HEK293 (cell line): ENCODE measurements around the gene TTLL11.

ENCODE experiments used
- BCL11A ChIP-seq: fragments of 450-650 bp; formaldehyde crosslinking; IDR thresholded peaks from 2 replicates; pipeline ENCODE4 v1.5.1; 2016; ENCODE audit warnings: low read depth, missing biosample characterization, missing genetic modification characterization
- CTCF ChIP-seq: fragments of 450-650 bp; formaldehyde crosslinking; IDR thresholded peaks from 2 replicates; pipeline ENCODE4 v1.5.1; 2016; ENCODE audit warnings: missing biosample characterization, missing genetic modification characterization
- PATZ1 ChIP-seq: fragments of 450-650 bp; formaldehyde crosslinking; IDR thresholded peaks from 2 replicates; pipeline ENCODE4 v1.5.1; 2016; ENCODE audit warnings: missing biosample characterization, missing genetic modification characterization
- TCF7L2 ChIP-seq: IDR thresholded peaks from 2 replicates; pipeline ENCODE4 v1.6.1; 2011; ENCODE audit warnings: low read depth, mild to moderate bottlenecking, inconsistent platforms, low read length, moderate library complexity, borderline replicate concordance
- ZNF114 ChIP-seq: fragments of 450-650 bp; formaldehyde crosslinking; IDR thresholded peaks from 2 replicates; pipeline ENCODE4 v1.5.0; 2017; ENCODE audit warnings: missing biosample characterization, missing genetic modification characterization
- ZNF133 ChIP-seq: fragments of 450-650 bp; formaldehyde crosslinking; IDR thresholded peaks from 2 replicates; pipeline ENCODE4 v1.5.1; 2016; ENCODE audit warnings: missing biosample characterization, missing genetic modification characterization
- ZNF175 ChIP-seq: fragments of 450-650 bp; formaldehyde crosslinking; IDR thresholded peaks from 2 replicates; pipeline ENCODE4 v1.5.1; 2016; ENCODE audit warnings: missing biosample characterization, missing genetic modification characterization
- ZNF214 ChIP-seq: fragments of 450-650 bp; formaldehyde crosslinking; IDR thresholded peaks from 2 replicates; pipeline ENCODE4 v1.5.1; 2017; ENCODE audit warnings: missing biosample characterization, mild to moderate bottlenecking, missing genetic modification characterization, borderline replicate concordance
- ZNF292 ChIP-seq: fragments of 450-650 bp; formaldehyde crosslinking; IDR thresholded peaks from 2 replicates; pipeline ENCODE4 v1.5.1; 2016; ENCODE audit warnings: low read depth, missing biosample characterization, missing genetic modification characterization, borderline replicate concordance
- ZNF514 ChIP-seq: fragments of 450-650 bp; formaldehyde crosslinking; IDR thresholded peaks from 2 replicates; pipeline ENCODE4 v1.5.1; 2016; ENCODE audit warnings: missing biosample characterization, missing genetic modification characterization
- ZNF747 ChIP-seq: fragments of 450-650 bp; formaldehyde crosslinking; IDR thresholded peaks from 2 replicates; pipeline ENCODE4 v1.5.1; 2016; ENCODE audit warnings: missing biosample characterization, missing genetic modification characterization

GRCh38 chr9:121949766-121950165 lies 143.3 kb downstream of the TTLL11 start:
- TF ChIP-seq ZNF114 (tag by site-specific recombination) (no peak), PATZ1 (tag by site-specific recombination) (no peak), ZNF133 (tag by site-specific recombination) (no peak), BCL11A (no peak), ZNF514 (tag by site-specific recombination) (no peak), ZNF292 (tag by site-specific recombination) (no peak), CTCF (tag by site-specific recombination) (no peak), ZNF175 (tag by site-specific recombination) (no peak), TCF7L2 (no peak), ZNF747 (tag by site-specific recombination) (no peak), ZNF214 (no peak)
